DND-41 (cell line): ENCODE measurements around the gene AMACR.

Experiments
- EZH2 ChIP-seq: IDR thresholded peaks from 3 replicates; pipeline ENCODE4 v1.6.1; 2012; ENCODE audit warnings: borderline replicate concordance, low read depth, mild to moderate bottlenecking, moderate library complexity, low read length, inconsistent platforms; ENCODE audit not compliant: severe bottlenecking
- TF ChIP-seq, protein P1 (sequence below): IDR thresholded peaks from 2 replicates; pipeline ENCODE4 v1.5.1; 2012; ENCODE audit warnings: borderline replicate concordance, low read length, moderate library complexity, mild to moderate bottlenecking; ENCODE audit not compliant: poor library complexity, severe bottlenecking; ENCODE audit errors: extremely low read depth

DNA sequence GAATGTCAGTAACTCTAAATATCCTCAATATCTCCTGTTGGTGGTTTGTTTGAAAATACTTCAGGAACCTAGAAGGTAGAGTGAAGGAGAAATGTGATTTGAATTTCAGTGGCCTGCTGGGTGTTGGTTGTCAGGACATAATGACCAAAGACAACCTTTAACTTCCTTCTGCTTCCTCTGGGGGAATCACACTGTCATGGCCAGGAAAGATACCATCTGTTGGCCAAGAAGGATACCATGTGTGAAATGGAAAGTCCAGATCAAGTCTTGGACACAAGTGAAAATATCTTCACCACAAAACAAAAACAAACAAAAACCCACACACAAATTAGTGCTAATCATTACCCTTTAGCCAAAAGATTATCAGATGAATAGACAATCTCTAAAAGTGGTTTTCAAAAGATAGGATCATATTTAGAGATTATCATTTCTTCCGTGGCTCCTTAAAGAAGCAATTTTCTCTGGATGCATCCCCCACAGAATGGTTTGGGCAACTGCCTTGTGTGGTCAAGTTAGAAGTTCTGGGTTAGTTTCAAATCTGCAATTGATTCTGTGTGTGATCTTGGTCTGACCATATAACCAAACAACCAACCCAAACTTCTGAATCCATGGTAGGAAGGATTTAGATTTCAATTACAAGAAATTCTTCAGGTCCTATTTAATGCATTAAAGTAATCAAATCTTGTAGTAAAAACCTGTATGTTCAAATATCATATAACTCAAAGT lies 33.6 kb upstream of the AMACR start:
- TF ChIP-seq, protein P1, sequence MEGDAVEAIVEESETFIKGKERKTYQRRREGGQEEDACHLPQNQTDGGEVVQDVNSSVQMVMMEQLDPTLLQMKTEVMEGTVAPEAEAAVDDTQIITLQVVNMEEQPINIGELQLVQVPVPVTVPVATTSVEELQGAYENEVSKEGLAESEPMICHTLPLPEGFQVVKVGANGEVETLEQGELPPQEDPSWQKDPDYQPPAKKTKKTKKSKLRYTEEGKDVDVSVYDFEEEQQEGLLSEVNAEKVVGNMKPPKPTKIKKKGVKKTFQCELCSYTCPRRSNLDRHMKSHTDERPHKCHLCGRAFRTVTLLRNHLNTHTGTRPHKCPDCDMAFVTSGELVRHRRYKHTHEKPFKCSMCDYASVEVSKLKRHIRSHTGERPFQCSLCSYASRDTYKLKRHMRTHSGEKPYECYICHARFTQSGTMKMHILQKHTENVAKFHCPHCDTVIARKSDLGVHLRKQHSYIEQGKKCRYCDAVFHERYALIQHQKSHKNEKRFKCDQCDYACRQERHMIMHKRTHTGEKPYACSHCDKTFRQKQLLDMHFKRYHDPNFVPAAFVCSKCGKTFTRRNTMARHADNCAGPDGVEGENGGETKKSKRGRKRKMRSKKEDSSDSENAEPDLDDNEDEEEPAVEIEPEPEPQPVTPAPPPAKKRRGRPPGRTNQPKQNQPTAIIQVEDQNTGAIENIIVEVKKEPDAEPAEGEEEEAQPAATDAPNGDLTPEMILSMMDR = no peak
- no peak for TF ChIP-seq EZH2
